Activated T-cell treated with anti-CD3 and anti-CD28 coated beads for 24 hours (primary cell): Measurements from ENCODE around the gene NAPEPLD.
"Not testable (repeated sequence)": the region's sequence is repeated elsewhere in the genome, so short reads cannot be mapped to it uniquely, and the experiment has no call there.

Experiments used
- DNase-seq: peaks from one replicate; pipeline ENCODE4 v3.0.0-alpha.2; 2020; ENCODE audit warnings: low read depth

NAPEPLD gene

GRCh38 chr7:103148994-103149807, at the start of gene NAPEPLD:
NAPEPLD (minus strand) TSS chr7:103149099; CDS start chr7:103128776, 20,323 bp downstream.
- peak; percentile 62 for DNase-seq

GRCh38 chr7:103198079-103198478, 49.2 kb upstream of the NAPEPLD start:
- not testable (repeated sequence) for DNase-seq

GRCh38 chr7:103195364-103195763, 46.5 kb upstream of the NAPEPLD start:
- DNase-seq = not testable (repeated sequence)

GRCh38 chr7:103172415-103173146, 23.7 kb upstream of the NAPEPLD start:
- DNase-seq = not testable (repeated sequence)

GRCh38 chr7:103171695-103172414, 23.0 kb upstream of the NAPEPLD start:
- DNase-seq = not testable (repeated sequence)

GRCh38 chr7:103166921-103167544, 18.1 kb upstream of the NAPEPLD start:
- not testable (repeated sequence) for DNase-seq

GRCh38 chr7:103163087-103163825, 14.4 kb upstream of the NAPEPLD start:
- not testable (repeated sequence) for DNase-seq

GRCh38 chr7:103162641-103163040, 13.7 kb upstream of the NAPEPLD start:
- not testable (repeated sequence) for DNase-seq

- not testable (repeated sequence) for DNase-seq
Observed at GRCh38 chr7:103161998-103162616, 13.2 kb upstream of the NAPEPLD start.

- not testable (repeated sequence) for DNase-seq
Observed at GRCh38 chr7:103159072-103159471, 10.2 kb upstream of the NAPEPLD start.

GRCh38 chr7:103155331-103156024, 6.6 kb upstream of the NAPEPLD start:
- not testable (repeated sequence) for DNase-seq

- DNase-seq = no peak
Observed at GRCh38 chr7:103154042-103154441, 5.1 kb upstream of the NAPEPLD start.

- DNase-seq = not testable (repeated sequence)
Observed at GRCh38 chr7:103152744-103153617, 4.1 kb upstream of the NAPEPLD start.

- DNase-seq = not testable (repeated sequence)
Observed at GRCh38 chr7:103151993-103152676, 3.2 kb upstream of the NAPEPLD start.

GRCh38 chr7:103150192-103150591, 1.3 kb upstream of the NAPEPLD start:
- DNase-seq = no peak

GRCh38 chr7:103149808-103150180, 895 bp upstream of the NAPEPLD start:
- no peak for DNase-seq

- DNase-seq = no peak
Observed at GRCh38 chr7:103148131-103148993, 537 bp downstream of the NAPEPLD start.
